H1 (cell line): ENCODE measurements around the gene UGGT1. TPM values are rescaled to one million over a fixed set of nuclear protein-coding genes. Genes with fewer than 3 reads are reported as not detected.

Experiments
- CTCF ChIA-PET: fragments of 300-600 bp; sonication (Branson Sonifier 250); formaldehyde crosslinking; loops from one replicate; lab custom pipeline; 2021; ENCODE audit not compliant: partially characterized antibody; lab: Charles Lee
- POLR2A ChIA-PET: fragments of 300-600 bp; sonication (Branson Sonifier 250); formaldehyde crosslinking; loops from one replicate; lab custom pipeline; 2021; ENCODE audit warnings: inconsistent platforms; ENCODE audit not compliant: partially characterized antibody; lab: Charles Lee
- DNase-seq, 2 experiments: peaks; one replicate each; pipeline versions ENCODE4 v3.0.0 to v3.0.0-alpha.2; 2010 to 2022; ENCODE audit warnings: low spot score in 2 of 2, low read depth in 1 of 2, mixed read lengths in 1 of 2
- FAIRE-seq: peaks from 2 replicates; lab custom pipeline; 2011; peaks lifted over from hg19 to GRCh38; lab: Jason Lieb, UNC
- H2AFZ ChIP-seq: 2 replicates; pipeline ENCODE4 v1.8.1; 2012; ENCODE audit warnings: low read length, inconsistent platforms
- H2AK5ac ChIP-seq: 2 replicates; pipeline ENCODE4 v1.6.1; 2013; ENCODE audit warnings: low read depth, low read length
- H2BK120ac ChIP-seq: replicated peaks from 2 replicates; pipeline ENCODE3; 2013; ENCODE audit warnings: low read depth, low read length, inconsistent platforms
- H2BK12ac ChIP-seq: 2 replicates; pipeline ENCODE4 v1.6.1; 2013; ENCODE audit warnings: low read depth, low read length
- H2BK15ac ChIP-seq: 2 replicates; pipeline ENCODE4 v1.6.1; 2013; ENCODE audit warnings: low read length
- H2BK20ac ChIP-seq: 2 replicates; pipeline ENCODE4 v1.6.1; 2013; ENCODE audit warnings: low read length
- H2BK5ac ChIP-seq: 2 replicates; pipeline ENCODE4 v1.6.1; 2013; ENCODE audit warnings: low read depth, low read length
- H3K14ac ChIP-seq: 2 replicates; pipeline ENCODE4 v1.6.1; 2013; ENCODE audit warnings: inconsistent platforms; ENCODE audit not compliant: insufficient read length
- H3K18ac ChIP-seq: 2 replicates; pipeline ENCODE4 v1.6.1; 2013; ENCODE audit warnings: low read length; ENCODE audit errors: extremely low read depth
- H3K23ac ChIP-seq: 2 replicates; pipeline ENCODE4 v1.6.1; 2013; ENCODE audit warnings: inconsistent platforms; ENCODE audit not compliant: insufficient read length
- H3K23me2 ChIP-seq: 2 replicates; pipeline ENCODE4 v1.6.1; 2013; ENCODE audit warnings: low read depth, low read length
- H3K27ac ChIP-seq: 2 replicates; pipeline ENCODE4 v1.6.1; 2011; ENCODE audit warnings: low read depth, low read length, inconsistent platforms
- H3K27me3 ChIP-seq, 4 experiments: replicated peaks in 1 of 4; 1 replicate in 1 of 4; 2 replicates in 3 of 4; pipeline versions ENCODE4 v1.6.1 to v1.8.1; 2011 to 2013; ENCODE audit warnings: low read length in 3 of 4, mild to moderate bottlenecking in 3 of 4, inconsistent platforms in 2 of 4, mixed read lengths in 2 of 4, moderate library complexity in 1 of 4; ENCODE audit not compliant: control insufficient read depth in 3 of 4, insufficient read depth in 3 of 4; ENCODE audit errors: extremely low read depth in 1 of 4
- H3K36me3 ChIP-seq, 4 experiments: 2 replicates each; pipeline versions ENCODE4 v1.6.1 to v1.8.1; 2011 to 2013; ENCODE audit warnings: mild to moderate bottlenecking in 4 of 4, low read length in 3 of 4, moderate library complexity in 2 of 4, control low read depth in 1 of 4, inconsistent platforms in 1 of 4; ENCODE audit not compliant: insufficient read depth in 4 of 4, control insufficient read depth in 2 of 4
- H3K4ac ChIP-seq: replicated peaks from 2 replicates; pipeline ENCODE3; 2013; ENCODE audit warnings: low read length, low read depth, mixed read lengths, inconsistent platforms; ENCODE audit not compliant: insufficient read length
- H3K4me1 ChIP-seq, 4 experiments: replicated peaks in 1 of 4; 1 replicate in 1 of 4; 2 replicates in 3 of 4; pipeline versions ENCODE4 v1.6.1 to v1.8.1; 2011 to 2013; ENCODE audit warnings: low read length in 3 of 4, inconsistent platforms in 2 of 4, mixed read lengths in 1 of 4; ENCODE audit not compliant: insufficient read depth in 4 of 4, control insufficient read depth in 3 of 4
- H3K4me2 ChIP-seq, 2 experiments: 2 replicates each; pipeline versions ENCODE4 v1.6.1 to v1.8.1; 2011 to 2013; ENCODE audit warnings: low read depth in 2 of 2, low read length in 2 of 2, control low read depth in 1 of 2, inconsistent platforms in 1 of 2, mild to moderate bottlenecking in 1 of 2; ENCODE audit not compliant: insufficient read depth in 1 of 2
- H3K4me3 ChIP-seq, 4 experiments: fragments of 200-600, 300-600 bp in 1 of 4; sonication (generic), shearing (Covaris generic), sonication (Bioruptor Twin) in 1 of 4; 2 replicates each; pipeline versions ENCODE4 v1.5.1 to v1.8.1; 2011 to 2016; ENCODE audit warnings: low read length in 4 of 4, low read depth in 3 of 4, control low read depth in 2 of 4, inconsistent platforms in 2 of 4, mild to moderate bottlenecking in 2 of 4, mixed read lengths in 1 of 4, moderate library complexity in 1 of 4; ENCODE audit not compliant: insufficient read depth in 2 of 4; ENCODE audit errors: extremely low read depth in 1 of 4
- H3K56ac ChIP-seq: replicated peaks from 2 replicates; pipeline ENCODE3; 2013; ENCODE audit warnings: low read depth, mild to moderate bottlenecking, mixed read lengths, low read length, inconsistent platforms; ENCODE audit not compliant: insufficient read length
- H3K79me1 ChIP-seq: 2 replicates; pipeline ENCODE4 v1.6.1; 2013; ENCODE audit warnings: low read depth, low read length, control low read depth
- H3K79me2 ChIP-seq, 2 experiments: 2 replicates each; pipeline versions ENCODE4 v1.6.1 to v1.8.1; 2012 to 2013; ENCODE audit warnings: low read length in 2 of 2, mild to moderate bottlenecking in 2 of 2, inconsistent platforms in 1 of 2; ENCODE audit not compliant: insufficient read depth in 2 of 2, control insufficient read depth in 1 of 2
- H3K9ac ChIP-seq, 4 experiments: replicated peaks in 1 of 4; 1 replicate in 1 of 4; 2 replicates in 3 of 4; pipeline versions ENCODE4 v1.6.1 to v1.8.1; 2011 to 2013; ENCODE audit warnings: low read depth in 3 of 4, low read length in 3 of 4, control low read depth in 2 of 4, mild to moderate bottlenecking in 2 of 4, moderate library complexity in 2 of 4, inconsistent platforms in 1 of 4; ENCODE audit errors: extremely low read depth in 1 of 4
- H3K9me3 ChIP-seq, 2 experiments: 2 replicates each; pipeline versions ENCODE4 v1.6.1 to v1.8.1; 2012 to 2013; ENCODE audit warnings: mild to moderate bottlenecking in 2 of 2, moderate library complexity in 2 of 2, control low read depth in 1 of 2, inconsistent platforms in 1 of 2, low read depth in 1 of 2, low read length in 1 of 2, mixed read lengths in 1 of 2; ENCODE audit not compliant: insufficient read depth in 2 of 2
- H4K20me1 ChIP-seq, 2 experiments: replicated peaks in 1 of 2; 2 replicates each; pipeline versions ENCODE3 to v1.8.1; 2011 to 2013; ENCODE audit warnings: inconsistent platforms in 2 of 2, low read length in 2 of 2, mild to moderate bottlenecking in 1 of 2; ENCODE audit not compliant: insufficient read depth in 2 of 2, control insufficient read depth in 1 of 2
- H4K5ac ChIP-seq: 2 replicates; pipeline ENCODE4 v1.6.1; 2013; ENCODE audit warnings: low read length, low read depth, mixed read lengths, inconsistent platforms; ENCODE audit not compliant: insufficient read length
- H4K8ac ChIP-seq: 2 replicates; pipeline ENCODE4 v1.8.0; 2013; ENCODE audit warnings: mild to moderate bottlenecking, moderate library complexity, low read length, inconsistent platforms; ENCODE audit not compliant: insufficient read depth; ENCODE audit errors: extremely low read depth
- H4K91ac ChIP-seq: replicated peaks from 2 replicates; pipeline ENCODE3; 2013; ENCODE audit warnings: low read length, mixed read lengths, inconsistent platforms; ENCODE audit not compliant: insufficient read length
- ASH2L ChIP-seq: fragments of 200-600, 300-600 bp; sonication (generic); IDR thresholded peaks from one replicate; pipeline ENCODE4 v1.7.1; 2017; ENCODE audit warnings: low read length
- ATF3 ChIP-seq: IDR thresholded peaks from 2 replicates; pipeline ENCODE4 v1.6.1; 2011; ENCODE audit warnings: low read depth, mild to moderate bottlenecking, low read length; ENCODE audit not compliant: insufficient read depth
- BCL11A ChIP-seq, 2 experiments: IDR thresholded peaks; one replicate each; pipeline ENCODE4 v1.6.1; 2011; ENCODE audit warnings: low read depth in 2 of 2, low read length in 2 of 2, mild to moderate bottlenecking in 2 of 2
- CEBPB ChIP-seq: IDR thresholded peaks from 2 replicates; pipeline ENCODE4 v1.6.1; 2012; ENCODE audit warnings: low read depth, low read length
- CHD1 ChIP-seq: IDR thresholded peaks from 2 replicates; pipeline ENCODE4 v1.6.1; 2012; ENCODE audit warnings: low read depth, low read length, improper control_type of control experiment
- CHD2 ChIP-seq: IDR thresholded peaks from 2 replicates; pipeline ENCODE4 v1.6.1; 2012; ENCODE audit warnings: low read length, improper control_type of control experiment
- EGR1 ChIP-seq: IDR thresholded peaks from 2 replicates; pipeline ENCODE4 v1.6.1; 2011; ENCODE audit warnings: low read depth, low read length, borderline replicate concordance
- KDM5A ChIP-seq: fragments of 200-600 bp; IDR thresholded peaks from 2 replicates; pipeline ENCODE4 v1.7.1; 2012; ENCODE audit warnings: mild to moderate bottlenecking, low read length, inconsistent platforms, mixed read lengths
- POLR2A ChIP-seq, 2 experiments: IDR thresholded peaks; 1 replicate in 1 of 2; 2 replicates in 1 of 2; pipeline ENCODE4 v1.6.1; 2011; ENCODE audit warnings: low read depth in 2 of 2, low read length in 2 of 2, mild to moderate bottlenecking in 2 of 2; ENCODE audit errors: control extremely low read depth in 1 of 2
- SAP30 ChIP-seq: fragments of 300-600 bp; sonication (generic); IDR thresholded peaks from 2 replicates; pipeline ENCODE4 v1.7.1; 2012; ENCODE audit warnings: low read length, moderate library complexity, mild to moderate bottlenecking, inconsistent platforms; ENCODE audit not compliant: insufficient read depth, insufficient replicate concordance
- SIX5 ChIP-seq: IDR thresholded peaks from 2 replicates; pipeline ENCODE4 v1.6.1; 2011; ENCODE audit warnings: mild to moderate bottlenecking, low read depth, low read length
- TAF7 ChIP-seq: optimal IDR thresholded peaks from 2 replicates; pipeline ENCODE3; 2011; ENCODE audit warnings: low read depth, mild to moderate bottlenecking, inconsistent platforms, low read length, moderate library complexity, borderline replicate concordance
- WGBS, 2 experiments: shearing (Covaris generic) in 1 of 2; methylation state at CpG; one replicate each; pipeline versions ENCODE4 v1.1.6 to v1.1.7; 2013 to 2015; ENCODE audit warnings: low lambda C conversion rate in 2 of 2, mixed read lengths in 2 of 2, inconsistent platforms in 1 of 2, low coverage in 1 of 2, missing lambda C conversion rate in 1 of 2; ENCODE audit not compliant: insufficient replicate concordance in 2 of 2, insufficient coverage in 1 of 2, insufficient read length in 1 of 2; ENCODE audit errors: extremely low coverage in 1 of 2, missing lambda C conversion rate in 1 of 2; 5-methylcytosine and 5-hydroxymethylcytosine counted together
- polyA plus RNA-seq, 7 experiments: library from polyadenylated mRNA; depleted of rRNA in 3 of 7; stranded (reverse) in 5 of 7; unstranded in 2 of 7; fragments of >200 nt in 5 of 7; fragments of 200-250 nt in 2 of 7; gene quantifications; 1 replicate in 5 of 7; 2 replicates in 1 of 7; 4 replicates in 1 of 7; pipeline versions ENCODE4 v1.2.1 to v1.2.3, GENCODE V29; 2011 to 2013; ENCODE audit warnings: missing spikeins in 2 of 7, mixed read lengths in 2 of 7
- total RNA-seq: library from RNA; stranded (reverse); fragmentation: NEBNext Ultra II Directional; extraction: Animal tissue kit (Norgen Biotek cat#: 25700); gene quantifications from 2 replicates; pipeline ENCODE4 v1.2.1, GENCODE V29; 2021

The UGGT1 gene
- total and polyA plus RNA-seq, 2 of the 8 experiments (the other 6 are each of a cell fraction or from before 2014, with no cell fraction given), result 14.9 to 57.3 TPM

GRCh38 chr2:128160616-128161275, 69.7 kb downstream of the UGGT1 start:
- H3K79me2 ChIP-seq, result no peaks in the 10 kb centered on the region
- no peak overlapping the region for H4K5ac ChIP-seq
- H3K18ac ChIP-seq, result no peak overlapping the region
- H3K23me2 ChIP-seq, result no peaks in the 10 kb centered on the region
- peaks cover 9 to 39% (median 17%) of the 10 kb centered on the region in 4 experiments for H3K36me3 ChIP-seq
- no peak for FAIRE-seq
- no peak overlapping the region for H3K4me2 ChIP-seq
- no peak overlapping the region for H3K4ac ChIP-seq
- H2AFZ ChIP-seq, result no peak overlapping the region
- no peak overlapping the region for H3K9ac ChIP-seq
- H4K20me1 ChIP-seq, result no peaks in the 10 kb centered on the region
- no peak overlapping the region for H3K14ac ChIP-seq
- H3K56ac ChIP-seq, result no peak overlapping the region
- no peak overlapping the region for H3K27ac ChIP-seq
- no peak overlapping the region for H4K8ac ChIP-seq
- H2BK5ac ChIP-seq, result no peak overlapping the region
- 87% methylated on average over 9 of the region's 9 CpGs; no CpG with 5 or more reads in 1 of the 2 experiments for WGBS, 2 experiments
- CTCF ChIA-PET, result interaction anchor here (0.6 kb wide), 1 partner anchor 13 kb away, joined by 3 read pairs; no protein-coding TSS in a partner anchor
- no peaks in the 10 kb centered on the region for H3K9me3 ChIP-seq
- no peak overlapping the region for H4K91ac ChIP-seq
- no peak overlapping the region for H2BK15ac ChIP-seq
- no peak overlapping the region for H2BK120ac ChIP-seq
- no peaks in the 10 kb centered on the region for H3K79me1 ChIP-seq
- TF ChIP-seq SAP30 (no peak), POLR2A (IDR thresholded peaks at IDR 0.05; ENCODE audit: control extremely low read depth in 1 of 2, low read depth in 2 of 2, low read length in 2 of 2) (no peak), TAF7 (no peak), KDM5A (no peak), ATF3 (no peak), CEBPB (no peak), ASH2L (no peak), SIX5 (no peak), CHD1 (no peak), EGR1 (no peak), BCL11A (IDR thresholded peaks at IDR 0.05; ENCODE audit: low read depth in 2 of 2, low read length in 2 of 2) (no peak), CHD2 (no peak)
- TF ChIP-seq, all 59 proteins: peak for 0
- H3K4me1 ChIP-seq, result no peaks in the 10 kb centered on the region
- no peak overlapping the region for H2BK20ac ChIP-seq
- no peak overlapping the region for H3K4me3 ChIP-seq
- no peak overlapping the region for H2AK5ac ChIP-seq
- no peak overlapping the region for H3K23ac ChIP-seq
- POLR2A ChIA-PET, result no interaction called here
- no peaks in the 10 kb centered on the region for H3K27me3 ChIP-seq
- H2BK12ac ChIP-seq, result no peak overlapping the region
- no peak for DNase-seq
